Measurements from ENCODE around the gene MRPS27. TPM values are rescaled to one million over a fixed set of nuclear protein-coding genes. Genes with fewer than 3 reads are reported as not detected.

Gene MRPS27
- total and polyA plus RNA-seq, 2 of the 4 experiments (the other 2 are of a cell fraction) = 46.9 to 90.5 TPM

- Histone ChIP-seq H3K14ac (replicated peaks; ENCODE audit: low read depth, low read length) (peak overlapping the region; percentile 65), H3K4ac (ENCODE audit: low read depth, low read length) (peak overlapping the region; percentile 43), H2BK5ac (ENCODE audit: low read depth, low read length, poor library complexity, severe bottlenecking) (no peak overlapping the region), H3K23ac (ENCODE audit: low read depth, low read length) (no peak overlapping the region; the same call in 1 of the 2 replicates), H3K4me2 (ENCODE audit: low read depth, low read length) (no peak overlapping the region), H3K9me1 (ENCODE audit: insufficient read depth, low read length) (peaks cover 10% of the 10 kb centered on the region), H2BK20ac (ENCODE audit: low read depth, low read length) (no peak overlapping the region), H3K79me1 (ENCODE audit: low read depth in 1 of 2, low read length in 2 of 2) (peaks cover 6 to 43% of the 10 kb centered on the region in 2 experiments; a peak in 2 of 4 replicates), H4K8ac (ENCODE audit: low read depth in 2 of 2, low read length in 2 of 2) (peak overlapping the region in 1 of 2 experiments; percentile 31; a peak in 1 of 4 replicates), H4K20me1 (ENCODE audit: insufficient read depth, low read length) (no peaks in the 10 kb centered on the region), H3K36me3 (ENCODE audit: control insufficient read depth, insufficient read depth, low read length) (no peaks in the 10 kb centered on the region), H3K18ac (ENCODE audit: low read depth, low read length) (no peak overlapping the region), H3K27ac (ENCODE audit: insufficient read depth, low read length) (no peak overlapping the region), H2AK5ac (ENCODE audit: low read depth, low read length) (peak overlapping the region; percentile 50; the same call in 1 of the 2 replicates), H3K4me1 (ENCODE audit: control insufficient read depth, insufficient read depth, low read length) (peaks cover 11% of the 10 kb centered on the region; the same call in 1 of the 2 replicates), H3K9ac (ENCODE audit: low read depth, low read length) (no peak overlapping the region), H3K9me3 (ENCODE audit: control insufficient read depth, insufficient read depth, low read length) (no peaks in the 10 kb centered on the region), H3K27me3 (ENCODE audit: control insufficient read depth, insufficient read depth, low read length) (no peaks in the 10 kb centered on the region), H4K5ac (ENCODE audit: low read depth, low read length) (no peak overlapping the region), H2BK15ac (ENCODE audit: low read depth, low read length) (no peak overlapping the region), H2AK9ac (replicated peaks; ENCODE audit: low read depth, low read length, poor library complexity) (peak overlapping the region; percentile 44), H3K56ac (ENCODE audit: extremely low read depth, insufficient read depth, low read length) (no peak overlapping the region), H3K4me3 (ENCODE audit: insufficient read depth, low read depth, low read length) (no peak overlapping the region), H2BK120ac (ENCODE audit: low read depth, low read length) (no peak overlapping the region), H4K91ac (ENCODE audit: insufficient read depth, low read depth, low read length) (no peak overlapping the region), H2AFZ (replicated peaks; ENCODE audit: low read length, poor library complexity) (no peak overlapping the region)
- ChIA-PET CTCF (no interaction called here), POLR2A (ENCODE audit: unreplicated experiment) (no interaction called here)
- WGBS, 2 experiments (ENCODE audit: extremely low coverage in 2 of 2, insufficient read length in 1 of 2) = 100% methylated on average over 2 of the region's 7 CpGs; no CpG with 5 or more reads in 1 of the 2 experiments
- intact Hi-C loops (cut with micrococcal nuclease) (no loop called here), in situ Hi-C loops (cut with MboI; ENCODE audit: low sequenced_read_pairs) (no loop called here), dilution Hi-C loops (cut with HindIII; ENCODE audit: low sequenced_read_pairs, unreplicated experiment) (no loop called here)
- no peak for ATAC-seq (ENCODE audit: low read depth)
- DNase-seq = no peak
- TF ChIP-seq RAD21 (IDR thresholded peaks at IDR 0.05; ENCODE audit: low read length) = no peak
- no peak for TF ChIP-seq MXI1 (IDR thresholded peaks at IDR 0.05; ENCODE audit: borderline replicate concordance, low read depth, low read length)
- no peak for TF ChIP-seq USF2 (IDR thresholded peaks at IDR 0.05; ENCODE audit: low read depth, low read length)
- TF ChIP-seq CTCF (conservative IDR thresholded peaks at IDR 0.05; ENCODE audit: low read depth, low read length) = no peak
- TF ChIP-seq NFE2L2 (IDR thresholded peaks at IDR 0.05; ENCODE audit: low read depth, low read length) = no peak
- TF ChIP-seq SMC3 (IDR thresholded peaks at IDR 0.05; ENCODE audit: low read depth, low read length) = no peak
- no peak for TF ChIP-seq RFX5 (IDR thresholded peaks at IDR 0.05; ENCODE audit: low read depth, low read length)
- TF ChIP-seq FOS (IDR thresholded peaks at IDR 0.05; ENCODE audit: low read depth, low read length) = no peak
- TF ChIP-seq MAFK (IDR thresholded peaks at IDR 0.05; ENCODE audit: low read depth, low read length) = no peak
- no peak for TF ChIP-seq CEBPB (IDR thresholded peaks at IDR 0.05; ENCODE audit: low read depth, low read length)
- TF ChIP-seq POLR2A (IDR thresholded peaks at IDR 0.05; ENCODE audit: low read depth, low read length) = no peak
- TF ChIP-seq BHLHE40 (IDR thresholded peaks at IDR 0.05; ENCODE audit: low read depth, low read length) = no peak
- no peak for TF ChIP-seq ELK1 (IDR thresholded peaks at IDR 0.05; ENCODE audit: borderline replicate concordance, low read depth, low read length)
- no peak for TF ChIP-seq RCOR1 (IDR thresholded peaks at IDR 0.05; ENCODE audit: insufficient replicate concordance, low read length)
- TF ChIP-seq CHD1 (IDR thresholded peaks at IDR 0.05; ENCODE audit: low read depth, low read length) = no peak
- no TSS peak for BruUV-seq (replicated peaks)
Observed at GRCh38 chr5:72242796-72243475, 77.1 kb downstream of the MRPS27 start.
